Activated B cell treated with CpG ODN at 0.5 μM for 24 hours (primary cell): ENCODE results near the gene TCEA2. TPM values are rescaled to one million over a fixed set of nuclear protein-coding genes. Genes with fewer than 3 reads are reported as not detected.

Experiments used
- ATAC-seq: fragments of 200-7000 bp; cut with Tn5 transposase; one replicate; pipeline ENCODE4 v1.10.0; 2021; ENCODE audit warnings: low read depth, mild to moderate bottlenecking, moderate library complexity
- CTCF ChIA-PET: fragments of 350-600 bp; sonication (Branson Sonifier 250); formaldehyde crosslinking; loops from one replicate; lab custom pipeline; 2021; ENCODE audit warnings: antibody characterized with exemption; lab: Charles Lee
- POLR2A ChIA-PET: fragments of 350-600 bp; sonication (Branson Sonifier 250); formaldehyde crosslinking; loops from one replicate; lab custom pipeline; 2021; ENCODE audit warnings: antibody characterized with exemption; lab: Charles Lee
- DNase-seq: peaks from one replicate; pipeline ENCODE4 v3.0.0; 2022
- H3K27ac Mint-ChIP-seq: one replicate; pipeline ENCODE4 v1.8.0; 2020; ENCODE audit warnings: mixed read lengths
- H3K27me3 Mint-ChIP-seq: one replicate; pipeline ENCODE4 v1.8.0; 2021; ENCODE audit warnings: mixed read lengths
- H3K36me3 Mint-ChIP-seq: one replicate; pipeline ENCODE4 v1.8.0; 2021; ENCODE audit warnings: low read depth, mixed read lengths
- H3K4me1 Mint-ChIP-seq: one replicate; pipeline ENCODE4 v1.8.0; 2021; ENCODE audit warnings: mixed read lengths
- H3K4me3 Mint-ChIP-seq: one replicate; pipeline ENCODE4 v1.8.0; 2020; ENCODE audit warnings: mild to moderate bottlenecking, mixed read lengths
- H3K9me3 Mint-ChIP-seq: one replicate; pipeline ENCODE4 v1.8.0; 2020; ENCODE audit warnings: mixed read lengths
- intact Hi-C: fragments of 100-400 bp; cut with micrococcal nuclease; formaldehyde crosslinking; loops from one replicate; pipeline ENCODE4 v1.15.1; 2024
- total RNA-seq: library from RNA; stranded (reverse); gene quantifications from 2 replicates; pipeline ENCODE4 v1.2.3, GENCODE V29; 2022
- TF ChIP-seq, protein P1 (sequence below): fragments of 200-600 bp; IDR thresholded peaks from one replicate; pipeline ENCODE4 v1.8.0; 2022; ENCODE audit warnings: antibody characterized with exemption, mild to moderate bottlenecking

The TCEA2 gene
- total RNA-seq, 1 donor from 2014 or later, result 20.3 TPM

DNA sequence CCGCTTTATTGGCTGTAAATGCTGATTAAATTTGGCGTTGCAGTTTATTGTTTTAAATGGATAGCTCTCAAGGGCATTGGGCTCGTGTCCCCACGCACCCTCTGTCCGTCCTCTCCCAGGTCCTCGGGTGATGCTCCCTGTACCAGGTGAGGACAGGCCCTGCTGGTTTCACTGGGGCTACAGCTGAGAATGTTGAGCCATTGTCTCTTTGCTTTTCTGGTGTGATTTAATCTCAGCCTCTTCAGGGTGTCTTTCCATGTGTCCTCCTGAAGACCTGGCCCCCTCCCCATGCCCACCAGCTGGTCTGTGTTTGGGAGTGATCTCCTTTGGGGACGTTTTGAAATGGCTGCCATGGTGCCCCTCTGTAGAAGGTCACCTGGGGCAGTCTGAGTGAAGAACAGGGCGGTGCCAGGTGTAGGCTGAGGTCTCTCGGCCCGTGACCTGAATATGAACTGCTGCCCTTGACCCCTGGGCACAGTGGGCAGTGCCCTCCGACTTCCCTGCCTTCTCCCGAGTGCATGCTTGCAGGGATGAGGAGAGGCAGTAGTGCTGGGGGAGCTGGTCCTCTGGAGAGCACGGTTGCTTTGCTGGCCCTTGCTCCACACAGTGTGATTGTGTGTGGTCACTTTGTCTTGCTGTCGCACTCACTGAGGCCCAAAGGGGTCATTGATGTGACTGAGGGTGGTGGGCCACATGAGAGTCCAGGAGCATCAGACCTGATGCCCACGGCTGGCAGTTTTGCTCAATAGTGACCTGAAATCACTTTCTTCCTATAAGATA lies 39.4 kb upstream of the TCEA2 start:
- intact Hi-C loops, result no loop called here
- ATAC-seq, result no peak
- Mint-ChIP-seq H3K4me1 (no peaks in the 10 kb centered on the region), H3K27me3 (no peaks in the 10 kb centered on the region), H3K36me3 (peaks cover 87% of the 10 kb centered on the region), H3K9me3 (no peaks in the 10 kb centered on the region), H3K27ac (no peak overlapping the region), H3K4me3 (no peak overlapping the region)
- DNase-seq, result no peak
- CTCF ChIA-PET, result no interaction called here
- POLR2A ChIA-PET, result interaction anchor here (0.6 kb wide), 1 partner anchor 539 kb away, joined by 3 read pairs; no protein-coding TSS in a partner anchor
- TF ChIP-seq, protein P1, sequence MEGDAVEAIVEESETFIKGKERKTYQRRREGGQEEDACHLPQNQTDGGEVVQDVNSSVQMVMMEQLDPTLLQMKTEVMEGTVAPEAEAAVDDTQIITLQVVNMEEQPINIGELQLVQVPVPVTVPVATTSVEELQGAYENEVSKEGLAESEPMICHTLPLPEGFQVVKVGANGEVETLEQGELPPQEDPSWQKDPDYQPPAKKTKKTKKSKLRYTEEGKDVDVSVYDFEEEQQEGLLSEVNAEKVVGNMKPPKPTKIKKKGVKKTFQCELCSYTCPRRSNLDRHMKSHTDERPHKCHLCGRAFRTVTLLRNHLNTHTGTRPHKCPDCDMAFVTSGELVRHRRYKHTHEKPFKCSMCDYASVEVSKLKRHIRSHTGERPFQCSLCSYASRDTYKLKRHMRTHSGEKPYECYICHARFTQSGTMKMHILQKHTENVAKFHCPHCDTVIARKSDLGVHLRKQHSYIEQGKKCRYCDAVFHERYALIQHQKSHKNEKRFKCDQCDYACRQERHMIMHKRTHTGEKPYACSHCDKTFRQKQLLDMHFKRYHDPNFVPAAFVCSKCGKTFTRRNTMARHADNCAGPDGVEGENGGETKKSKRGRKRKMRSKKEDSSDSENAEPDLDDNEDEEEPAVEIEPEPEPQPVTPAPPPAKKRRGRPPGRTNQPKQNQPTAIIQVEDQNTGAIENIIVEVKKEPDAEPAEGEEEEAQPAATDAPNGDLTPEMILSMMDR, result no peak

DNA sequence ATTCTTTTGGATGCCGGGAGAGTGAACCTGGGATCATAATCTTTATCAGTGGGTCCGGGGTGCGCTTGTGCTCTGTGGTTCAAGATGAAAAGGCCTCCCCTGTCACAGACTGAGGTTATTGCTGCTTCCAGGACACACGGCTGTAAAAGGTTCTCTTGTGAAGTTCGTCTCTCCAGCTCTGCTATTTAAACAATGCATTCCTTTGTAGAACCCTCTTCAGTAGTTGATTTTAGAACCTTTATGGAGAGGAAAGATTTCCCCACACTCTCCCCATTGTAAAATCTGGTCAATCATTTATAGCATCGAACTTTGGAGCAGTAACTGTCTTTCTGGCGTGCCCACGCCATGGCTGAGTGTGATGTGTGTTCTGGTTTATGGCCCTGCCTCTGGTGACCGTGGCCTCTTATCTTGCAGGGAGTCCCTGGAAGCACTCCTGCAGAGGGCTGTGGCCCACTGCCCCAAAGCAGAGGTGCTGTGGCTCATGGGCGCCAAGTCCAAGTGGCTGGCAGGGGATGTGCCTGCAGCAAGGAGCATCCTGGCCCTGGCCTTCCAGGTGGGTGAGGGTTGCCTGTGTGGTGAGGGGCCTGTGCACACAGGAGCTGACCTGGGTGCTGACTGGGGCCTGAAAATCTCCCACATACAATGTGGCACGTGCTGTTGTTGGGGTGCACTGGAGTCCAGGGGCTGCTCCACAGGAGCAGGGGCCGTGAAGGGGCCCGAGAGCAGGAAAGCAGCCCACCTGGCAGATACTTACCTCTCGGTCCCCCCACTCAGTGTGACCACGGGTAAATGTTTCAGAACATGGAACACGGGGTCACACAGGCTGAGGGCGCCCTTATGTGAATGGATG lies 38.6 kb upstream of the TCEA2 start:
- Mint-ChIP-seq H3K9me3 (no peaks in the 10 kb centered on the region), H3K36me3 (peaks cover 85% of the 10 kb centered on the region), H3K4me1 (no peaks in the 10 kb centered on the region), H3K27me3 (no peaks in the 10 kb centered on the region), H3K27ac (no peak overlapping the region), H3K4me3 (no peak overlapping the region)
- no peak for ATAC-seq
- TF ChIP-seq, protein P1, result no peak
- intact Hi-C loops, result no loop called here
- DNase-seq, result no peak
- ChIA-PET CTCF (no interaction called here), POLR2A (interaction anchor here (0.6 kb wide), 1 partner anchor 540 kb away, joined by 3 read pairs; no protein-coding TSS in a partner anchor)

DNA sequence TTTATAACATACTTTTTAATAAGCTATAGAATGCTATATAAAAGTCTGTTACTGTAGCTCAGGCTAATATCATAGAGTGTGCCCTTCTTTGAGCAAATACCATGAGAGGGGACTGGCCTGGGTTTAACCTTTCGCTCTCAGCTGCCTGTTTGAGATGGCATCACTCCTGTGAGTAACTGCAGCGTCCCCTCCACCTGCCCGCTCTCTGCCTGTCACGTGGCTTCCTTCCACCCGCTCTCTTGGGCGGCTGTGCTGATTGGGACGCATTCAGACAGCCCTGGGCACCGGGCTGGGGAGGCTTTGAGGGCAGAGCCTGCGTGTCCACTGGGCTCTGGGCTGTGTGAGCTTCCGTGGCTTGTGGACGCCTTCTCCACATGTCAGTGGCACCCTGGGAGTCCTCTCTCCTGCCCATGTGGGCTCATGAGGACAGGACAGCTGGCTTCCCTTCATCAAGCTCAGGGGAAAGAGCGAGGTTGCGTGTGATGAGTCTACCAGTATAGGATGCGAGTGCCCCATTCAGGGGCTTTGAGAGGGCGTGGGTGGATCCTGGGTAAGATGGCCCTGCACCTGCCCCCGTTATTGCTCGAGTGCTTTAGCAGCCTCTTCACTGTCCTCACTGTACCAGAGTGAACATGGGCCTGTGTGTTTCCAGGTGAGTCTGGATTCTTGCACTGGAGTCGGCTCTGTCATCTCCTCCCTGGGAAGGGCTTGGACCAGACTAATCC lies 37.7 kb upstream of the TCEA2 start:
- CTCF ChIA-PET, result no interaction called here
- peaks cover 87% of the 10 kb centered on the region for H3K36me3 Mint-ChIP-seq
- H3K4me3 Mint-ChIP-seq, result no peak overlapping the region
- no peak for ATAC-seq
- H3K4me1 Mint-ChIP-seq, result no peaks in the 10 kb centered on the region
- POLR2A ChIA-PET, result no interaction called here
- TF ChIP-seq, protein P1, result no peak
- intact Hi-C loops, result no loop called here
- no peak overlapping the region for H3K27ac Mint-ChIP-seq
- no peaks in the 10 kb centered on the region for H3K9me3 Mint-ChIP-seq
- no peaks in the 10 kb centered on the region for H3K27me3 Mint-ChIP-seq
- no peak for DNase-seq

DNA sequence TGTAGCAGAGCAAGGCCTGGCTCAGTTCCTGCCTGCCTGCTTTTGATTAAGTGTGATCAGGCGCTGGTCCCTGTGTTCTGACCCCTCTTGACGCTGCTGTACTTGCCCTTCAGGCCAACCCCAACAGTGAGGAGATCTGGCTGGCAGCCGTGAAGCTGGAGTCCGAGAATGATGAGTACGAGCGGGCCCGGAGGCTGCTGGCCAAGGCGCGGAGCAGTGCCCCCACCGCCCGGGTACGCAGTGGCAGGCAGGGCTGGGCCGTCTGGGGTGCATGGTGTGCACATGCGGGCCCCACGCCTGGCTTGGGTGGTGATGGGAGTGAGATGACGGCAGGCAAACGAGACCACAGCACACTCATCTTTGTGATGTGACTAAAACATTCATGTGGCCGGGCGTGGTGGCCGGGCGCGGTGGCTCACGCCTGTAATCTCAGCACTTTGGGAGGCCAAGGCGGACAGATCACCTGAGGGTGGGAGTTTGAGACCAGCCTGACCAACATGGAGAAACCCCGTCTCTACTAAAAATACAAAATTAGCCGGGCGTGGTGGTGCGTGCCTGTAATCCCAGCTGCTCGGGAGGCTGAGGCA lies 37.1 kb upstream of the TCEA2 start:
- peaks cover 92% of the 10 kb centered on the region for H3K36me3 Mint-ChIP-seq
- no peak for DNase-seq
- H3K4me1 Mint-ChIP-seq, result no peaks in the 10 kb centered on the region
- H3K27me3 Mint-ChIP-seq, result no peaks in the 10 kb centered on the region
- ChIA-PET CTCF (no interaction called here), POLR2A (no interaction called here)
- H3K27ac Mint-ChIP-seq, result no peak overlapping the region
- H3K9me3 Mint-ChIP-seq, result no peaks in the 10 kb centered on the region
- ATAC-seq, result no peak
- no peak overlapping the region for H3K4me3 Mint-ChIP-seq
- intact Hi-C loops, result no loop called here
- TF ChIP-seq, protein P1, result no peak
